ENCODE results near the gene RNASE12.
"Not testable (repeated sequence)": the region's sequence is repeated elsewhere in the genome, so short reads cannot be mapped to it uniquely, and the experiment has no call there.

The RNASE12 gene

DNA sequence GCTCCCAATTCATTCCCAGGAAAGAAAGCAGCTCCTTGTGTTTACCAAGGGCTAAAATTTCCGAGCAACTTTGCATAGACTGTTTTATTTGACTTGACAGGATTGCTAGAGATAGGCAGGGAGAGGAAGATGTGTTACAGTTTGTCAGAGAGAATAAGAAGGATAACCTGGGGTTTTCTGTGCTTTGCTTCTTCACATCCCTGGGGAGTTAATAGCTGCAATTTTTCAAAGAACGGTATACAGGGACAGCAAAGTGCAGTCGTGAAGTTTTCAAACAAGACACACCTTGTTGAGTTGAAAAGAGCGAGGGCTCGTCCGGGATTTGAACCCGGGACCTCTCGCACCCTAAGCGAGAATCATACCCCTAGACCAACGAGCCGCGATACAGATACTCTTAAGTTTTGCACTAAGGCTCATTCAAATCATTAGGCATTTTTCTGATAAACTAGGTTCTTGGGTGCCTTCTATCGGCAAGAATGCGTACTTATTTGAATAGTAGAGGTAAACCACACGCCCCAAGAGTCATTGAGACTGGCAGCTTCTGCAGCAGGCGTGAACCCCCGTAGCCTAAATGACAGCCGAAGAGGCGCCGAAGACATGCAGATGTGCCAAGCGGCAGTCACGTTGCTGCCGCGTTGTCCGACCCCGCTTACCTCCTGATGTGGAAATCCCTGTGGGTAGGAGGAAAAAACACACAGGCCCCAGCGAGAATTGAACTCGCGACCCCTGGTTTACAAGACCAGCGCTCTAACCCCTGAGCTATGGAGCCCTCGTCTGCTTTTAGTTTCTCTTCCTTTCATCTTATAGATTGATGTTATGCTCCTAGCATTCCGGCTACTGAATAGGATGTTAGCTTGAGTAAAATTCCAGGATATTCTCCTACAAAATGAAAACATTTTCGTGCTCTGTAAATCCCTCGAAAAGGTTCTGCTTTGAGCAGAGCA lies 22.2 kb upstream of the RNASE12 start:
- DNase-seq = peak; percentile 69

DNA sequence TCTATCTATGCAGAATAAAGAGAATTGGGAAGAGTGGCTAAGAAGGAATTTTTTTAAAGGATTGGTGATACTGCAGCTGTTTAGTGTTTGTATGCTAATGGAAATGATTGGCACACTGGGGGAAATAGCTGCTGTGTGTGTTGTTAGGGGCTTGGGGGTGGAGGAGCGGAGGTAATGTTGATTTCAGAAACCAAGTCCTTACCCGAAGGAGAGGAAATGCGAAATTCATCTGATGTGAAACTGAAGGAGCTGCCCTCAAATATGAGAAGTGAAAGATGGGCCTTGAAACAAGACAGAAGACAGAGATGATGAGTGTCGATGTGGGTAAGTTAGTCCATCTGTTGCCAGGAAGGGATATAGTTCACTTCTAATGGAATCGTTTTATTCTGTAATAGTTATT lies 21.2 kb upstream of the RNASE12 start:
- no peak for DNase-seq

GRCh38 chr14:20611277-20611676 lies 20.1 kb upstream of the RNASE12 start:
- DNase-seq = no peak

DNA sequence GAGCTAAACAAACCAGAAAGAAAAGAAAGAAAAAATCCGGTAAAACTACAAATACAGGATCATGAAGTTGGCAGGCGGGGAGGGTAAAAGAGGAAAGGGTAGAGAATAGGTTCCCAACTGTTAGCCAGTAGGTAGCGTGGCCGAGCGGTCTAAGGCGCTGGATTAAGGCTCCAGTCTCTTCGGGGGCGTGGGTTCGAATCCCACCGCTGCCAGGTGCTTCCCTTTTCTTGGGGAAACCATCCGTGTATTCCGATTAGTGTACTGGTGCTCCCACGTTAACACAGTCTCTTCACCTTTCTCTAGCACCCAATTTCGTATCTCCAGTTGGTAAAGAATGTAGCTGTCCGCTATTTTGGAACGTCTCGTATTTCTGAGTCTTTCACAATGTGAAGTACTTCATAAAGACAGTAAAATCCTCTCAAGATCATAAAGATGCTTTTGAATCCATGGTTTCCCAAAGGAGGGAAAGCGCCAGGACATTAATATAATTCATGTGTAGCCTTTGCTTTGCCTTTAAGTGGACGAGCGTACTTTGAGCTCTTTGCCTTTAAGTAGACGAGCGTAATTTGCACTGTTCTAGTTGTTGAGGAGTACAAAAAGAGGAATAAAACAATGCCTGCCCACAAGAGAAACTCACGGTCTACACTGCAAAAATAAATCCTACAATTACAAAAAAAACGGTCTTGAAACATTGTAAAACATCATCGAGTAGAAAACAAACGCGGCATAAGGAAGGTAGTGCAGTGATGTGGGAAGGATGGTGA lies 19.0 kb upstream of the RNASE12 start:
- DNase-seq = peak; percentile 46

DNA sequence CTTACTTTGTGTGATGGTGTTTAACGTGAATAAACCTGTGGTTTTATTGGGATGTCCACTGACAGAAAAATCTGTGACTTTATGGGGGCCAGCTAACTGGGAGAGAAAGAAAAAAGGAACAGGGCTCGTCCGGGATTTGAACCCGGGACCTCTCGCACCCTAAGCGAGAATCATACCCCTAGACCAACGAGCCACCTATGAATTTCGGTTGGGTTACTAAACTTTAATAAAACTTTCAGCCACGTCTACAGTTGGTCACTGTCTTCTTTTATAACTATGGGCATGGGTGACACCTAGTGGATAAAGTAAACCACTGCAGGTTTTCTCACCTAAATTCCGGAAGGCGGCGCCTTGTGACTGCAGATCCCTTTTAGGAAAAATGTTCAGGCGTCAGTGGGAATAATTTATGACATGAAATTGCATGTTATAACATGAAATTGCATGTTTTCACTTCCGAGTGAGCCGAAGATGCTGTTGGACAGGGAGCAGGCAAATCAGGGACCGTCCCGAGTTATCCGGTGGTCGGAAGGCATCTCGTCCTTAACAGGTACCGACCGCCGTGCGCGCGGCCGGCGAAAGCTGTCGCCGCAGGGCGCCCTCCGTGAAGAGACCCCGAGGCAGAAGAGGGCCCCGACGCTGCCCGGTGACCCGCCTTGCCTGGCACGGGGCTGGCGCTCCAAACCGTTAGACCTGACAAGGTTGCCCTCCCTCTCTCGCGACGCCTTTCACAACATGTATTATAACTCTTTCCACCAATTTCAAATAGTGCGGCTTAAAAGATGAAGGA lies 18.2 kb upstream of the RNASE12 start:
- DNase-seq = peak; percentile 35

- DNase-seq = no peak
Observed at GRCh38 chr14:20608383-20609110, 17.4 kb upstream of the RNASE12 start.

DNA sequence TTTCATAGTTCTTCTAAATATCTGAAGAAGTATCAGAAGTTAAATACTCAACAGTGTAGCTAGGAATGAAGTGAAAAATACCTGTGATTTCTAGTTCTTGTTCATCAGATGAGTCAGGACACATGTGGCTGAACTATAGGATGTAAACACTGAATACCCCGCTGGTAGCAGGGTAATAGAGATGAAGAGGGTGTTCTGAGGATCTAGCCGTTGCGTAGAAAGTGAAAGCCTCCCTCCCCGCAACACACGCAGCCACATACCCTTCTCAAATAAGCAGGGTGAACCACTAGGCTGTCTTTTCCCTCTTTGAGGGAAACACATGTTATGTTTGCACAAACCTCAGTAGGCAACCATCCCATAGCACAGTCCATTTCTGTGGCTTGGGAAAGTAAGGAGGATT lies 16.4 kb upstream of the RNASE12 start:
- no peak for DNase-seq

DNA sequence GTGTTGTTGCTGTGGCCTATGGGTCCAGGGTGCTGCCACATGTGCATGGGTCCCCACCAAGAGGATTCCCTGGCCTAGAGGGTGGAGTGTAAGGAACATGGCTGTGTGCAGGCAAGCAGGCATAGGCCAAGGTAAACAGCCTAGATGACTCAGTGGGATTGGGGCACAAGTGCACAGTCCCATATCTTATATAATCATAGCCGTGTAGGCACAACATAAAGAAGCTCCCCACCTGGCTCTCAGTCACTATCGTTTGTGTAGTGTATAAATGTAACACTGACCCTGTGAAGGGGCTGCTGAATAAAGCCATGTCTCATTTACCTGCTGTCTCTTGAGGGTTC lies 15.7 kb upstream of the RNASE12 start:
- DNase-seq = no peak

GRCh38 chr14:20606190-20606901 lies 15.2 kb upstream of the RNASE12 start:
- no peak for DNase-seq

DNA sequence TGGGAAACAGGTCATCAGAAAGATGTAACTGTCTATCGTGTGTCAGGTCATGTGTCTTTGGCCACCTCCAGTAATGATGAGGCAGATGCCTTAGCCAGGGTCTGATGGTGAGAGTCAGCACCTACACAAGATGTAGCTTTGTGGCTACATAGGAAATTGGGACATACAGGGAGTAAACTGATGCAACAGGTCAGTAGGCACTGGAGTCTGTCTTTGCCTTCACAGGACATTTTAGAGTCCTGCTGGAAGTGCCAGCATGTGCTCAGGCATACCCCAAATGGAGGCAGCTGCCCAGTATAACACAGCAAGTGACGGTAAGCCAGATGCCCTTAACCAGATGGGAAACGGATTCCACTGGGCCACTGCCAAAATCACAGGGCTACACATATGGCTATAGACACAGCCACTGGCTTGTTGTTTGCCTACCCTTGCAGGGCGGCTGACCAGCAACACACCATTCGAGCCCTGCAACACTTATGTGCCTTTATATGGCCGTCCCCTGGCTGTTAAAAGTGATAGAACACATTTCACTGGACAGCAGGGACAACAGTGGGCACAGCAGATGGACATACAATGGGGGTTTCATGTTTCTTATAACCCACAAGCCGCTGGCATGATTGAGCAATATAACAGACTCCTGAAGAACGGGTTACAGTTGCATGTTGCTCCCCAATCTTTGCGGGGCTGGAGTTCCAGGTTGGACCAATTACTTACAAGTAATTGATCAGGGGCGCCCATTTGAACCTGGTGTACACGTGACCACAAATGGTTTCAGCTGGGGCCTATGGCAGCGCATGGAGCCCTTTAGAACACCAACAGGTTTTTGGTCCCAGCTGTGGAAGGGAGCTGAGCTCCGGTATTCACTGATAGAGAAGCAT lies 12.9 kb upstream of the RNASE12 start:
- DNase-seq = no peak

GRCh38 chr14:20602583-20602982 lies 11.4 kb upstream of the RNASE12 start:
- DNase-seq = no peak

DNA sequence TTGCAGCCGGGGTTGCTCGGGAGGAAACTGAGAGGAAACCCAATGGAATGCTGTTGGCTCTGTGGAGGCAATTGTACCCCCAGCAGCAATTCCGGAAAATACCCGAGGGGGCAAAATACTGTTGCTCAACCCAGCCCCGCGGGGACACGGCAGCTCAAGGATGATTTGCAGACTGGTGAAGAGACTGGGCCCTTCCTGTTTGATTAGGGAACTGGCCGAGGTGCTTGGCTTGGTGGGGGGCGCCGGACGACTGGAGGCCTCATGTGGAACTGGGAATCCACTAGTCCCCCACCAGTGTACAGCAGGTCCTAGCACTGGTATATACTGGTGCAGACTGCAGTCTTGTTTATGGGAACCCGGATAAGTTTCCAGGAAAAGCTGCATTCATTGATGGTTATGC lies 10.3 kb upstream of the RNASE12 start:
- no peak for DNase-seq

- DNase-seq = no peak
Observed at GRCh38 chr14:20597108-20597507, 5.9 kb upstream of the RNASE12 start.

DNA sequence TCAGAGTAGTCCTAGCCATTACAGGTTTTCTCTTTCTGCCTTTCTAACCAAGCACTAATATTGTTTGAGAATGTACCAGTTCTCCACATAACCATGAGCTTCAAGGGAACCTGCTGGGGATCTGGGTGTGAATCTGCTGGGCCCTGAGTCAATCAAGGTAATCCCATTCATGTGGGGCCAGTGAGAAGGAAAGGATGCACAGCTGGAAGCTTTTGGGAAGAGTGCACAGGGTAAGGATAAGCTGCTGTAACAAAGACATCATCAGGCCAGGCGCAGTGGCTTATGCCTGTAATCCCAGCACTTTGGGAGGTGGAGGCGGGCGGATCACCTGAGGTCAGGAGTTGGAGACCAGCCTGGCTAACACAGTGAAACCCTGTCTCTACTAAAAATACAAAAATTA lies 4.5 kb upstream of the RNASE12 start:
- not testable (repeated sequence) for DNase-seq

DNA sequence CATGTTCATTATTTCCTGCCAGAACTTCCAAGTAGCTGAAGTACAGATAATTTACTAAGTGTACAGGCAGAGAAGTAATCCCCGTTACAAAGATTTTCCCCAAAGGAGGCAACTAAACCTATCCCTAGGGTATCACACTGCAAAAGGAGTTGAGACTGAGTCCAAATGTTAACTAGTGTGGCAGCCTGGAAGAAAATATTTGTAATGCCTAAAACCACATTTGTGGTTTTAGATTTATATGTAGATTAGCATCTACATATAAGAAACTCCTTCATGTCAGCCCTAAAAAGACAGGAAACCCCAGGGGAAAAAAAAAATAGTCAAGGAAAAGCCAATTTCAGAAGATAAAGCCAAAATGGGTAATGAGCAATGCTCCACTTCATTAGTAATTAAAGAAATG lies 1.4 kb upstream of the RNASE12 start:
- DNase-seq = no peak

GRCh38 chr14:20587489-20588154 lies 3.6 kb downstream of the RNASE12 start, which contains the start of gene RNASE11:
TSS of gene RNASE11 (minus strand) at chr14:20588001.
- no peak for DNase-seq

DNA sequence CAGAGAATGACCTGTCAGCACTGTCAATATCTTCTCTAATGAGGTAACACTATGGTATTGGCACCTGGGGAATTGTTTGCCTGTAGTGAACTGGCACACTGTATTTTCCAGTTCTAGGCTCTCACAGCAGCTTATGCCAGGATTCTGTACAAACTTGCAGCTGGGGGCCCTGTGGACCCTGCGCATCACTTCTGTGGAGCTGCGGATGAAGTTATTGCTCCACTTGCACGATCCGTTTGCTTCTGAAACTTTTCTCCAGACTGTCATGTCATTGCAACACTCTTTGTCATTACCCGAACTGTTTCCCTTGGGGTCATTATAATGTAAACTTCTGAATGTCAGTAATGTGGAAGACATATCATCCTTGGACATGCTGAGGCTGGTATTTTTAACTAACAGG lies 7.3 kb downstream of the RNASE12 start:
- no peak for DNase-seq

- no peak for DNase-seq
Observed at GRCh38 chr14:20583142-20583541, 8.0 kb downstream of the RNASE12 start.

DNA sequence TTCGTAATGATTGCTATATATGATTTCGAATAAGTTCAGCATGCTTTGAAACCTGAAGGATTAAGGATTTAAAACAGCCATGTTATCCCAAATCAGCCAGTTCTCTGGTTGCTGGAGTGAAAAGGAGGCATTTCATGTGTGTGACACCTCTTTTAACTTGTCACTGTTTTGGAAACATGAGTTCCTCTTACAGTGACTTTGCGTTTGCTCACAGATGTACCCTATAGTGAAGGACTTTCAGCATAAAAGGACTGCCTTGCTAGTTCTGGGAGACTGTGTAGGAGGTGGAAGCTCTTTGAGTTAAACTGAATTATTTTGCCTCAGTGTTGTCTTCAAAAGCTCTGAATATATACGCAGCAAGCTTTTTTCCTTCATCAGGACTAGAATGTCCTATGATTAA lies 10.9 kb downstream of the RNASE12 start:
- DNase-seq = no peak

DNA sequence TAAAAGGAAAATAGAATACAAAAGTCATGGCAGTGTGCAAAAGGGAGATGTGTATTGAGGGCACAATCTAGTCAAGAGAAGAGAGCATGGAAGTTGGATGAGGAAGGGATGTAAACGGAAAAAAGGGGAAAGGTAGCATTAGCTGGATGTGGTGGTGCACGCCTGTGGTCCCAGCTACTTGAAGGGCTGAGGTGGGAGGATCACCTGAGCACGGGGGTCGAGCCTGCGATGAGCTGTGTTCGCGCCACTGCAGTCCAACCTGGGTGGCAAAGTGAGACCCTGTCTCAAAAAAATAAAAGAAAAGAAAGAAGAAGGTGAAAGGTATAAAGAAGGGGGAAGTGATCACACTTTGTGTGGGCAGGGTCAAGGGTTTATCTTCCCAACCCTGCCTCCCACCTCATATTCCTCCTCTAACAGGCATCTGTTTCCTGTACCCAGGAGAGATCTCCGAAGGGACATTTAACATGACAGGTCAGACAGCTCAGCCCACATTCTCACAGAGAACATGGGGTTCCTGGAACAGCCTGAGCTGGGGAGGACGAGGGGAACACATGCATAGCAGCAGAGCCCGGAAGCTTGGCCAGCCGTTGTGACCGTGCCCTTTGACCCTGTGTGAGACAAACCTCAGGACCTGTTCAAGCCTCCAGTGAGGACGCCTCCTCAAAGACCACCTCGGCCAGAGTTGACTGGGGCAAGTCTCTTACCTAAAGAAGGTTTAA lies 12.2 kb downstream of the RNASE12 start:
- no peak for DNase-seq

All from activated effector memory CD4-positive, alpha-beta T cell treated with Interleukin-2 at 50 U/mL for 16 hours (primary cell).